Erythroblast (primary cell): ENCODE measurements around the gene COL6A1.
"Not testable (repeated sequence)": the region's sequence is repeated elsewhere in the genome, so short reads cannot be mapped to it uniquely, and the experiment has no call there.

ENCODE experiments used
- DNase-seq, 2 experiments: peaks; one replicate each; lab custom pipeline; 2025; lab: John Stamatoyannopoulos, UW
- GATA1 ChIP-seq: IDR thresholded peaks from 2 replicates; pipeline ENCODE4 v1.6.1; 2011; ENCODE audit warnings: low read depth, mild to moderate bottlenecking, control low read depth, low read length, moderate library complexity
- POLR2A ChIP-seq: IDR thresholded peaks from 2 replicates; pipeline ENCODE4 v1.6.1; 2011; ENCODE audit warnings: mild to moderate bottlenecking, low read length

The COL6A1 gene

DNA sequence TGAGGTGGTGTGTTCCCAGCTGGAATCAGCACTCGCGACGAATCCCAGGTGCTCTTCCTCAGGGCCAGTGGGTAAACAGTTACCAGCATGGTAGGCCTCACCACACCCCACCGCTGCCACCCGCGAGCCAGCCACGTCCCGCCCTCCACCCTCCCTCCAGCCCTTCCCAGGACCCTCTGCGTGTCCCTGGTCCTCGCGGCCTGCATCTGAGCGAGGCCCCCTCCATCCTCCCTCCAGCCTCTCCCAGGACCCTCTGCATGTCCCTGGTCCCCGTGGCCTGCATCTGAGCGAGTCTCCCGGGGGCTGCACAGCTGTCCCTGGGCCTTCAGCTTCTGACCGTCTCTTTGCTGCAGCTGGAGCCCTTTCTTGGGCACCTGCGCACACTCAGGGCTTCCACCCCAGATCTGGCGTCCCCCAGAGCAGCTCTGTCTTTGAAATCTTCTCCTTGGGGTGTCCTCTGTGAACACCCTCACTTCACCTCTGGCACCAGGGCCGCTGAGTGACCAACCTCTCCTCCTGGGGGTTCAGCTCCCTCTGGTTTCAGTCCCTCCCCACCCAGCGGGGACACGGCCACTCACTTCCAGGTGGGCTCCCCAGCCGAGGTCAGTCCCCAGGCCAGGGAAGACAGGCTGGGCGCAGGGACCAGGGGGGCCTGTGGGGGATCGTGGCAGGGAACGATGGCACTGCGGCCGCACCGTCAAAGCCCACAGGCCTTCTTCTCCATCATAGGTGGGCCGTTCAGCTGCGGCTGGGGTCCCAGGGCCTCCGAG lies 58.5 kb downstream of the COL6A1 start:
- DNase-seq = no peak

DNA sequence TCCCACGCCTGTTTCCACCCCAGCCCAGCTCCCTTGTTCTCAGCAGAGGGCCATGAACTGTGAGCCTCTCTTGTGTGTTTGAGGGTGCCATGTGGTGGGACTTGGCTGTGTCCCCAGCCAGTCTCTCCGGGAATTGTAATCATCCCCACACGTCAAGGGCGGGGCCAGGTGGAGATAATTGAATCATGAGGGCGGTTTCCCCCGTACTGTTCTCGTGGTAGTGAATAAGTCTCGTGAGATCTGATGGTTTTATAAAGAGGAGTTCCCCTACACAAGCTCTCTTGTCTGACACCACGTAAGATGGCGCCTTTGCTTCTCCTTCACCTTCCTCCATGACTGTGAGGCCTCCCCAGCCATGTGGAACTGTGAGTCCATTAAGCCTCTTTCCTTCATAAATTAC lies 59.1 kb downstream of the COL6A1 start:
- no peak for DNase-seq
- TF ChIP-seq POLR2A = no peak

More for the DNA sequence above, 58.5 kb downstream of the COL6A1 start:
- no peak for TF ChIP-seq GATA1
- no peak for TF ChIP-seq POLR2A

DNA sequence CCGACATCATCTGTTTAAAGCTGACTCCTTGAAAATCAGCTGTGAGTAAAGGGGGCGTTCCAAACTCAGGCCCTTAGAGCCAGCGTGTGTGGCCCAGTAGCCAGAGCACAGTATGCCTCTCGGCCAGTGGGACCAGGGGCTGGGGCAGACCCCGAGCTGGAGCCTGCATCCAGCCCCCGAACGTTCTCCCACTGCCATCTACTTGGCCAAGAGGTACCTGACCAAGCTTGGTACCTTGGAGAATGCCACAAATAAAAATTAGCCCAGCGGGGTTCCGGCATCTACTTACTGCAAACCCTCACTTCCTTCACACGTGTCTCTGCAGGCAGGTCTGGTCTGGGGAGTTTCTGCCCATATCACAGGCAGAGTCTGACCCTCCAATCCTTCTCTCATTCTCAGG lies 59.6 kb downstream of the COL6A1 start:
- DNase-seq = no peak
- no peak for TF ChIP-seq GATA1
- no peak for TF ChIP-seq POLR2A

DNA sequence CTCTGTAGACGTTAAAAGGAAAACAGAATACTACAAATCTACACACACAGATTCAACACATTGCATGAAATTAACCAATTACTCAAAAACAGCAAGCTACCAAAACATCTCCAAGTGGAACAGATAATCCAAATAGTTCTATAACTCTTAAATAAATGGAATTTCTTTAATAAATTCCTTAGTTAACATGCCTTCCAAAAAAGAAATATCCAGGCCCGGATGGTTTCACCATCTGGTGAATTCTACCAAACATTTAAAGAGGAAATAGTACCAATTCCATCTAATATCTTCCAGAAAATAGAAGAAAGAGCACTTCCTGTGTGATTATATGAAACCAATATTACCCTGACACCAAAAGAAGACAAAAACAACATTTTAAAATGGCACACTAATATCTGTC lies 63.6 kb downstream of the COL6A1 start:
- no peak for DNase-seq
- TF ChIP-seq POLR2A (no peak), GATA1 (no peak)

DNA sequence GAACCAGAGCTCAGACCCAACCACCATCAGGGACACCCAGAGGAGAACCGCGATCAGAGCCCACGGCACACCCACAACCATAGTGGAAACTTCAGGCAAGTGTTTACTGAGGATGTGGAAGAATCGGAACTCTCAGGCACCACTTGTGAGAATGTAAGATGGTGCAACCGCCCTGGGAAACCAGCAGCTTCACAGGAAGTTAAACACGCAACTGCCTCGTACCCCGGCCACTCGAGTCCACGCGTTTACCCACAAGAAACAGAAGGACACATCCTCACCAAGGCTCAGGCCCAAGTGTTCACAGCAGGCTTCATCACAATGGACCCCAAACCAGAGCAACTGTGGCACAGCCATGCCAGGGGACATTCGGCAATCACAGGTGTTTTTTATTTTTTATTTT lies 64.9 kb downstream of the COL6A1 start:
- no peak for DNase-seq
- no peak for TF ChIP-seq POLR2A
- no peak for TF ChIP-seq GATA1

DNA sequence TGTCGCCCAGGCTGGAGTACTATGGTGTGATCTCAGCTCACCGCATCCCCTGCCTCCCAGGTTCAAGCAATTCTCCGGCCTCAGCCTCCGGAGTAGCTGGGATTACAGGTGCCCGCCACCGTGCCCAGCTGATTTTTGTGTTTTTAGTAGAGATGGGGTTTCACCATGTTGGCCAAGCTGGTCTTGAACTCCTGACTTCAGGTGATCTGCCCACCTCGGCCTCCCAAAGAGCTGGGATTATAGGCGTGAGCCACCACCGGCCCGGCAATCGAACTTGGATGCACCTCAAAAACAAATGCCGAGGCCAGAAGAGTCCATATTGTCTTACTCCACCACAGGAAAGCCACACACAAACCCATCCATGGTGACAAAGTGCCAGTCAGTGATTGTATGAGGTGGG lies 65.3 kb downstream of the COL6A1 start:
- DNase-seq = not testable (repeated sequence)

DNA sequence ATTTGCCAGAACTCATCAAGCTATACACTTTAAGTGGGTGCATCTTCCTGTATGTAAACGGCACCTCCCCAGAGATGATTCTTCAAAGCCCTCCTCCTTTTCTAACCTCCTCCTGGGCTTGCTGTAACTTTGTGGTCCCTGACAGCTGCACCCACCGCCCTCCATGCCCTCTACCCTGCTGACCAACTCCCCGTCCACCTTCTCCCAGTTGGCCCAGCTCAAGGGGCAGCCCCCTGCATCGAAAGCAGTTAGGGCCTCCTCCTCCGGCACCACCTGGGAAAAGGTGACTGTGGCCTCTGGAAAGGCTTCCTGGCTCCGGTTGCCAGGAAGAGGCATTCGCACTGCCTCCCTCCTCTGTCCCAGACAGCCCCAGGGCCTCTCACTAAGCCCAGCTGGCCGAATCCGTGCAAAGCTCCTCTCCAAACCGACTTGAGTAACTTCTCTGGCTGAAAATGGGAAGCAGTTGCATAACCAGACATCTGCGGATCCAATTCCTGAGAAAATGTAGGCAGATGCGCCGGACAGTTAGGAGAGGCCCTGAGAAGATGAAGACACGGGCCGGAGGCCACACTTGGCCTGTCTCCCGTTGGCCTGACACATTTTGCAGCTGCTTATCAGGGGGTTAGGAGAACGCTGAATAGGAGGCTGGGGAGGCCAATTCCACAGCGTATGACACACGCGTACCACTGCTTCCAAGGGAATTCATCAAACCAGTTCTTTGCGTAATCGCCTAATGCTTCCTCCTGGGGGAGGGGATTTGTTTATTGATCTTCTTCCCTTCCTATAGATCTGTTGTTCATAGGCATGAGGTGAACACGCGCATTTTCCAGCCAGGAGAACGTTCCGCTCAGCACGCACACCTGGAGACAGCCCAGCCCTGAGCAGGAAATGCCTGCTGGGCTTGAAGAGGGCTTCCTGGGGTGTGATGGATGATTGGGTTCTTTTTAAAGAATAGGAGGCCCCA lies 67.6 kb downstream of the COL6A1 start:
- DNase-seq = no peak
- TF ChIP-seq GATA1 (no peak), POLR2A (no peak)

DNA sequence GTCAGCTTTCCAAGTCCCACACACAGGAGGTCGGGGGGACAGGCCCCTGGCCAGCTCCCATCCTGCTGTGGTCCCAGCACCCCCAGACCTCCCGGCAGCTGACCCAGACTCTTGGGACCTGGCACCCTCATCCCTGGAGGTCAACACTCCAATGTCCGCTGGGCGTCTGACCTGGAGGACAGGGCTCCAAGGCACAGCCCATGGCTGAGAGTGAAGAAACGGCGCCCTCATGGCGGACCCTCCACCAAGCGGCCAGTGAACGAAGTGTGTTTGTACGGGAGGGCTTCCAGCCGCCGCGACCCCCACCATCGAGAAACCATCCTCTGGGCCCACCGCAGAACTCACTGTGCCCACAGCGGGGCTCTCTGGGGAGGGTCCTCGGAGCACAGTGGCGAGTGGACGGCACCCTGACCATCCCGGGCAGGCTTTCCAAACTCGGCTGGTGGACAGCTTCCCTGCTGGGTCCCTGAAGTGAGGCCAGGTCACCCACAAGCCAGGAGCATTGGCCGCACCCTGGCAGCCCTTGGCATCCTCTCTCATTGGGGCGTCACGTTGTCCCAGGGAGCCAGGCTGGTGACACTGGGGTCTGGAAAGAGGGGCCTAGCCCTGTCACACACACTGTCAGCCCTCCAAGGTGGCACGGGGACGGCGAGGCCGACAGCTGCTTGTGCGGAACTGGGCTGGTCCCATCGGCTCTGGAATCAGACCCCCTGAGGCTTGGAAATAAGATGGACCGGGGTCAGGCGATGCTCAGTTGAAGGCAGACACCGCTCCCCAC lies 68.5 kb downstream of the COL6A1 start:
- TF ChIP-seq POLR2A = no peak
- TF ChIP-seq GATA1 = no peak
- no peak for DNase-seq

DNA sequence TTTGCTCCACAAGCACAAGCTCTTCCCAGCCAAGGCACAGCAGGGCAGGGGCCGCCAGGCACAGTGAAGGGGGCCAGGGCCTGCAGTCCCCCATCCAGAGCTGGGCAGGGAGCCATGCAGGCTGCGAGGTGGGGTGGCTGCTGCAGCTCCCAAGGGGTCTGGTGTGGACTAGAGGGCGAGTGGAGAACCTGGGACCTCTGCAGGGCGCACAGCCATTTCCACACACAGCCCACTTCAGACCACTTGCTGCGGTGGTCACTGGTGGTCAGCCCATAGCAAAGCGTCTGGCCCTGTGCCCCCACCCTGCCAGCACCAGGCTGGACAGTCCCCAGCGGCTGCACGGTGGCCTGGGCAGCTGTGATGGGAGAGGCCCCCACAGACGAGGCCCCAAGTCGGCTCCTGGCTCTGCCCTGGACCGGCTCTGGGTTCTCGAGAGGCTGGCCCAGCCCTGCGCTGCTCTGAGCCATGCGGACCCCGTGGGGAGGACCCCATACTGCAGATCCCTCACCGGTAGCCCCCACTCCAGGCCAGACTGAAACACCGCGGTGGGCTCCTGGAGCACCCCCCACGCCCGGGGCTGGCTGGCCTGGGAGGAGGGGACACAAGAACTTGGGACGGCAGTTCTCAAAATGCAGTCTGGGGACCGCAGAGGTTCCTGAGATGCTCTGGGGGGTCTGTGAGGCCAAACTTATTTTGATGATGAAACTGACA lies 69.3 kb downstream of the COL6A1 start:
- no peak for DNase-seq
- TF ChIP-seq POLR2A (no peak), GATA1 (no peak)

DNA sequence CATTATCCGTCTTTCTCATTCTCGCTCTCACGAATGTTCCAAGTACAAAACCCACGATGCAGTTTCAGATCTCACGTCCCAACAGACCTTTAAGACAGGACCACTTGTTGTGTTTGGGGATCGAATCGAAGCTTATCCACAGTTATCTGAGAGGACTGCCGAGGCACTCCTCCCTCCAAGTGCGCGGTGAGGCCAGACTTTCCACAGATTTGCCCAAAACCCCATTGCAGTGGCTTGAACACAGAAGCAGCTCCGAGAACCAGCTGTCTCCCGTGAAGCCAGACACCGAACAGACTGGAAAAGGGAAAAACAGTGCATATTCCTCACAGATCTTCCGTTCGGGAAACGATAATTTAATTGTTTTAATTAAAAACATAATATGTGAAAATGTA lies 69.8 kb downstream of the COL6A1 start:
- DNase-seq = no peak
- TF ChIP-seq GATA1 (no peak), POLR2A (no peak)

DNA sequence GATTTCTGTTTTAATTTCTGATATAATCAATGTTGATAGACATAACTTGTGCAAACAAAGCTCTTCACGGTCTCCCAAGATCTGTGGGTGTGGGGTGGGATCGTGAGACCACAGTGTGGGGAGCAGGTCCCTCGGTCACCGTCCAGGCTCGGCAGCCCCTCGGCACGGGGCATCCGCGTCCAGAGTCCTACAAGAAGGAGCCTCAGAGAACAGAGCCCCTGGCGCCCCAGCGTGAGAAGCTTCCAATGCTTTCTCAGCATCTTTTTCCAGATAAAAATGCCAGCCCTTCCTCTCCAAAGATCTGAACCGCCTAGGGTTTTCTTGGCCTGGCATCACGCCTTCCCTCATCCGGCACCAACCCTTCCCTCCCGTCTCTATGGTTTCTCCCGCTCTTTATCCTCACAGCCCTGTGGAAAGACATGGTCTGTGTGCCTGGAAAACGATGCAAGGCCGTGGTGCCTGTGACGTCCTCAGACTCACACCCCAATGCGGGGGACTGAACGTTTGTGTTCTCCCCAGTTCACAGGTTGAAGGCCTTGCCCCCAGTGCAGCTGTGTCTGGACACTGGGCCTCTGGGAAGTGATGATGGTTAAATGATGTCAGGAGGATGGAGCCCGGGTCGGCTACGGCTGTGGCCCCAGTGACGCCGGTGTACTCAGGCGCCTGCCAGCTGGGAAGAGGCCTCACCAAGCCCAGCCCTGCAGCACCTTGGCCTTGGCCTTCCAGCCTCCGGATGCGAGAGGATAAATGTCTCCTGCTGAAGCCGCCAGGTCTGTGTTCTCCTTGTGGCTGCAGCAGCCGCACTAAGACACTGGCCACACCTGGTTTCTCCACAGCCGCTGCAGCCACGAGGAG lies 70.5 kb downstream of the COL6A1 start:
- DNase-seq = no peak
- TF ChIP-seq POLR2A = no peak
- TF ChIP-seq GATA1 = no peak
